Adrenal gland (tissue), 12 donors: ENCODE data around the gene RIPOR3. TPM values are rescaled to one million over a fixed set of nuclear protein-coding genes. Genes with fewer than 3 reads are reported as not detected.
A peak's percentile ranks its signal among the peaks of the same experiment; 100 is the strongest.

Source experiments
- DNase-seq, 7 donors: peaks; one replicate each; pipeline ENCODE4 v3.0.0-alpha.2; 2019 to 2020
- H3K27ac ChIP-seq, 5 donors: fragments of 200-600 bp; sonication (generic) in 4 of 5; 1 replicate in 3 of 5; 2 replicates in 2 of 5; pipeline versions ENCODE4 v1.5.1 to v1.8.0; 2016 to 2020; ENCODE audit warnings: mild to moderate bottlenecking in 1 of 5
- H3K27me3 ChIP-seq: fragments of 200-600 bp; 2 replicates; pipeline ENCODE4 v1.8.0; 2021
- H3K36me3 ChIP-seq, 2 donors: fragments of 200-600 bp; replicated peaks in 1 of 2; 1 replicate in 1 of 2; 2 replicates in 1 of 2; pipeline versions ENCODE4 v1.5.1 to v1.8.0; 2018 to 2022
- H3K4me1 ChIP-seq, 2 donors: fragments of 200-600 bp; replicated peaks in 1 of 2; 1 replicate in 1 of 2; 2 replicates in 1 of 2; pipeline versions ENCODE4 v1.5.1 to v1.8.0; 2018 to 2021
- H3K4me3 ChIP-seq, 4 donors: fragments of 200-600 bp; sonication (generic) in 3 of 4; one replicate each; pipeline ENCODE4 v1.5.1; 2016 to 2018
- H3K9me3 ChIP-seq, 3 donors: fragments of 200-600 bp; sonication (generic) in 1 of 3; replicated peaks in 1 of 3; 1 replicate in 2 of 3; 2 replicates in 1 of 3; pipeline versions ENCODE4 v1.5.1 to v1.8.0; 2016 to 2021
- CTCF ChIP-seq, 6 experiments: fragments of 450-650 bp in 4 of 6; fragments of 200-600 bp in 2 of 6; sonication (generic) in 1 of 6; IDR thresholded peaks; 1 replicate in 5 of 6; 2 replicates in 1 of 6; pipeline versions ENCODE4 v1.5.1 to v1.8.0; 2016 to 2021; ENCODE audit warnings: antibody characterized with exemption in 6 of 6, mild to moderate bottlenecking in 2 of 6, moderate library complexity in 1 of 6
- POLR2A ChIP-seq, 2 donors: fragments of 450-650 bp; IDR thresholded peaks; one replicate each; pipeline ENCODE4 v1.6.1; 2017; ENCODE audit warnings: antibody characterized with exemption in 2 of 2, mild to moderate bottlenecking in 2 of 2, moderate library complexity in 1 of 2
- WGBS, 4 donors: extraction: QIAGEN DNeasy Blood & Tissue Kit in 2 of 4; methylation state at CpG; one replicate each; pipeline versions ENCODE4 v1.1.5 to v1.1.7; 2013 to 2017; 5-methylcytosine and 5-hydroxymethylcytosine counted together
- intact Hi-C, 2 donors: fragments of 100-400 bp; cut with DNase I; formaldehyde crosslinking; loops; one replicate each; pipeline versions ENCODE4 v1.14.1 to v1.15.0; 2022 to 2023
- polyA plus RNA-seq, 3 donors: library from polyadenylated mRNA; stranded (reverse); fragments of 200-250 nt in 2 of 3; fragments of 350-450 nt in 1 of 3; fragmentation: Illumina TruSeq in 1 of 3; extraction: RNeasy Lipid Tissue Mini Kit (QIAGEN cat#74804) in 1 of 3; gene quantifications; one replicate each; pipeline ENCODE4 v1.2.3, GENCODE V29; 2013 to 2014
- total RNA-seq, 9 donors: library from RNA; depleted of rRNA in 4 of 9; stranded (reverse); fragments of >200 nt in 4 of 9; fragments of 120-200 nt in 1 of 9; fragmentation: NEBNext Ultra II Directional in 1 of 9; extraction: Animal tissue kit (Norgen Biotek cat#: 25700) in 1 of 9; gene quantifications; one replicate each; pipeline versions ENCODE4 v1.1.0 to v1.2.4, GENCODE V29; 2013 to 2023
- donor health status: healthy with polysubstance abuse.
- donor health status: Bipolar disorder and iron deficiency.
- donor health status: DM: yes; HTN: yes; CAD: no.
- donor health status: DM: no; HTN: no; CAD: no.
- donor health status: DM: no; HTN: no; CAD: no.
- donor health status: DM: yes; HTN: yes; CAD: no.

RIPOR3 gene
- total and polyA plus RNA-seq, 12 donors = 3.4 to 135 (median 23.7) TPM

- Histone ChIP-seq H3K27me3 (no peaks in the 10 kb centered on the region), H3K36me3 (no peaks in the 10 kb centered on the region), H3K4me3 (no peak overlapping the region), H3K4me1 (peaks cover 14 to 21% of the 10 kb centered on the region in 2 donors), H3K27ac (no peak overlapping the region), H3K9me3 (no peaks in the 10 kb centered on the region)
- DNase-seq = peak in 1 of 7 donors; percentile 35
- WGBS, 4 donors = 63 to 76% (median 68%) methylated on average over 4 of the region's 4 CpGs
- intact Hi-C loops = no loop called here
- no peak for TF ChIP-seq POLR2A (IDR thresholded peaks at IDR 0.05)
- no peak for TF ChIP-seq CTCF (IDR thresholded peaks at IDR 0.05)
Measured at GRCh38 chr20:50726955-50727791, 35.8 kb upstream of the RIPOR3 start.

- WGBS, 4 donors = 85 to 90% (median 88%) methylated on average over 10 of the region's 10 CpGs
- Histone ChIP-seq H3K9me3 (no peaks in the 10 kb centered on the region), H3K4me3 (no peak overlapping the region), H3K27me3 (no peaks in the 10 kb centered on the region), H3K27ac (peak overlapping the region in 1 of 5 donors; percentile 52), H3K36me3 (no peaks in the 10 kb centered on the region), H3K4me1 (peaks cover 9 to 16% of the 10 kb centered on the region in 2 donors)
- TF ChIP-seq CTCF (IDR thresholded peaks at IDR 0.05) = no peak
- no peak for TF ChIP-seq POLR2A (IDR thresholded peaks at IDR 0.05)
- intact Hi-C loops = no loop called here
- peak in 1 of 7 donors; percentile 36 for DNase-seq
Measured at GRCh38 chr20:50725724-50726005, 34.3 kb upstream of the RIPOR3 start.

GRCh38 chr20:50724851-50725723 is 33.7 kb upstream of the RIPOR3 start:
- H3K36me3 ChIP-seq = no peaks in the 10 kb centered on the region
- peak in 1 of 2 donors; percentile 36 for TF ChIP-seq POLR2A (IDR thresholded peaks at IDR 0.05)
- no peak for TF ChIP-seq CTCF (IDR thresholded peaks at IDR 0.05)
- no peak overlapping the region for H3K4me3 ChIP-seq
- intact Hi-C loops = no loop called here
- peak overlapping the region in 3 of 5 donors; percentile 37 to 72 (median 52) for H3K27ac ChIP-seq
- H3K9me3 ChIP-seq = no peaks in the 10 kb centered on the region
- no peaks in the 10 kb centered on the region for H3K27me3 ChIP-seq
- peaks cover 9 to 12% of the 10 kb centered on the region in 2 donors for H3K4me1 ChIP-seq
- DNase-seq = peak; percentile 58 to 90 (median 84)
- 41 to 55% (median 45%) methylated on average over 14 of the region's 14 CpGs for WGBS, 4 donors

GRCh38 chr20:50724112-50724725 is 32.9 kb upstream of the RIPOR3 start:
- H3K9me3 ChIP-seq = no peaks in the 10 kb centered on the region
- intact Hi-C loops = no loop called here
- TF ChIP-seq CTCF (IDR thresholded peaks at IDR 0.05) (no peak), POLR2A (IDR thresholded peaks at IDR 0.05) (no peak)
- H3K4me1 ChIP-seq = peaks cover 9 to 12% of the 10 kb centered on the region in 2 donors
- no peak overlapping the region for H3K4me3 ChIP-seq
- no peaks in the 10 kb centered on the region for H3K27me3 ChIP-seq
- DNase-seq = no peak
- H3K27ac ChIP-seq = peak overlapping the region in 3 of 5 donors; percentile 37 to 72 (median 52)
- WGBS, 4 donors = 87 to 95% (median 89%) methylated on average over 7 of the region's 7 CpGs
- no peaks in the 10 kb centered on the region for H3K36me3 ChIP-seq
